HEK293 (cell line): ENCODE results near the gene PIK3CA.

ENCODE experiments used
- CTCF ChIA-PET: fragments of 350-600 bp; formaldehyde crosslinking; extraction: SDS; loops from one replicate; lab custom pipeline; 2021; ENCODE audit warnings: antibody characterized with exemption; lab: Yijun Ruan, JAX
- POLR2A ChIA-PET: fragments of 300-600 bp; formaldehyde crosslinking; extraction: SDS; loops from one replicate; lab custom pipeline; 2020; ENCODE audit warnings: antibody characterized with exemption, inconsistent platforms; lab: Yijun Ruan, JAX
- H3K27ac ChIP-seq: fragments of 200-500 bp; sonication (Bioruptor generic); 2 replicates; pipeline ENCODE4 v1.5.1; 2014; ENCODE audit warnings: low read depth, low read length, control low read depth, inconsistent platforms; ENCODE audit errors: extremely low read depth
- H3K36me3 ChIP-seq, 2 experiments: fragments of 200-500 bp in 1 of 2; sonication (Bioruptor generic) in 1 of 2; 1 replicate in 1 of 2; 2 replicates in 1 of 2; pipeline ENCODE4 v1.5.1; 2014 to 2017; ENCODE audit warnings: inconsistent platforms in 2 of 2, low read length in 2 of 2; ENCODE audit not compliant: control insufficient read depth in 2 of 2, insufficient read depth in 1 of 2
- H3K4me1 ChIP-seq: fragments of 200-500 bp; sonication (Bioruptor generic); 2 replicates; pipeline ENCODE4 v1.5.1; 2014; ENCODE audit warnings: mild to moderate bottlenecking, low read length, inconsistent platforms; ENCODE audit not compliant: control insufficient read depth, insufficient read depth
- H3K4me3 ChIP-seq: 2 replicates; pipeline ENCODE4 v1.5.1; 2011; ENCODE audit warnings: low read depth, mild to moderate bottlenecking, control low read depth, low read length, moderate library complexity
- H3K9me3 ChIP-seq: fragments of 200-500 bp; sonication (Bioruptor generic); 2 replicates; pipeline ENCODE4 v1.5.1; 2014; ENCODE audit warnings: low read depth, low read length, inconsistent platforms; ENCODE audit not compliant: control insufficient read depth, insufficient read depth
- BCL11A ChIP-seq: fragments of 450-650 bp; formaldehyde crosslinking; IDR thresholded peaks from 2 replicates; pipeline ENCODE4 v1.5.1; 2016; ENCODE audit warnings: low read depth, missing biosample characterization, missing genetic modification characterization
- GLI2 ChIP-seq: fragments of 450-650 bp; formaldehyde crosslinking; IDR thresholded peaks from 2 replicates; pipeline ENCODE4; 2017; ENCODE audit warnings: missing biosample characterization, missing genetic modification characterization, low read depth, borderline replicate concordance
- KLF10 ChIP-seq: fragments of 450-650 bp; IDR thresholded peaks from 2 replicates; pipeline ENCODE4 v1.5.1; 2018; ENCODE audit warnings: missing biosample characterization, mild to moderate bottlenecking, missing genetic modification characterization
- MEIS1 ChIP-seq: sonication (generic); formaldehyde crosslinking; IDR thresholded peaks from 2 replicates; pipeline ENCODE4 v1.8.1; 2022; ENCODE audit warnings: missing genetic modification reagents, mild to moderate bottlenecking, borderline replicate concordance
- MYNN ChIP-seq: fragments of 450-650 bp; formaldehyde crosslinking; IDR thresholded peaks from 2 replicates; pipeline ENCODE4 v1.5.1; 2016; ENCODE audit warnings: missing biosample characterization, missing genetic modification characterization, borderline replicate concordance
- RBAK ChIP-seq: fragments of 450-650 bp; formaldehyde crosslinking; IDR thresholded peaks from 2 replicates; pipeline ENCODE4 v1.5.1; 2016; ENCODE audit warnings: missing biosample characterization, missing genetic modification characterization
- ZNF114 ChIP-seq: fragments of 450-650 bp; formaldehyde crosslinking; IDR thresholded peaks from 2 replicates; pipeline ENCODE4 v1.5.0; 2017; ENCODE audit warnings: missing biosample characterization, missing genetic modification characterization
- ZNF146 ChIP-seq: fragments of 450-650 bp; formaldehyde crosslinking; IDR thresholded peaks from 2 replicates; pipeline ENCODE4 v1.5.1; 2016; ENCODE audit warnings: missing biosample characterization, missing genetic modification characterization
- ZNF148 ChIP-seq: fragments of 450-650 bp; formaldehyde crosslinking; IDR thresholded peaks from 2 replicates; pipeline ENCODE4 v1.5.0; 2017; ENCODE audit warnings: missing biosample characterization, missing genetic modification characterization, borderline replicate concordance
- ZNF362 ChIP-seq: fragments of 450-650 bp; formaldehyde crosslinking; IDR thresholded peaks from 2 replicates; pipeline ENCODE4 v1.5.1; 2016; ENCODE audit warnings: missing biosample characterization, missing genetic modification characterization
- ZNF426 ChIP-seq: fragments of 450-650 bp; formaldehyde crosslinking; IDR thresholded peaks from 2 replicates; pipeline ENCODE4 v1.5.1; 2017; ENCODE audit warnings: missing biosample characterization, missing genetic modification characterization, mild to moderate bottlenecking, inconsistent platforms, moderate library complexity
- ZNF48 ChIP-seq: fragments of 450-650 bp; formaldehyde crosslinking; IDR thresholded peaks from 2 replicates; pipeline ENCODE4 v1.5.1; 2016; ENCODE audit warnings: missing biosample characterization, missing genetic modification characterization
- ZNF544 ChIP-seq: fragments of 450-650 bp; formaldehyde crosslinking; IDR thresholded peaks from 2 replicates; pipeline ENCODE4 v1.5.0; 2017; ENCODE audit warnings: missing biosample characterization, missing genetic modification characterization
- ZNF558 ChIP-seq: fragments of 450-650 bp; formaldehyde crosslinking; IDR thresholded peaks from 2 replicates; pipeline ENCODE4 v1.5.1; 2016; ENCODE audit warnings: missing biosample characterization, missing genetic modification characterization
- ZNF76 ChIP-seq: fragments of 450-650 bp; formaldehyde crosslinking; IDR thresholded peaks from 2 replicates; pipeline ENCODE4; 2016; ENCODE audit warnings: low read depth, missing biosample characterization, missing genetic modification characterization, borderline replicate concordance
- ZSCAN23 ChIP-seq: fragments of 450-650 bp; formaldehyde crosslinking; IDR thresholded peaks from 2 replicates; pipeline ENCODE4 v1.5.1; 2016; ENCODE audit warnings: missing biosample characterization, missing genetic modification characterization

The PIK3CA gene

GRCh38 chr3:179156170-179156569 is 8.0 kb downstream of the PIK3CA start (continued):
- TF ChIP-seq MYNN (tag by site-specific recombination) (no peak), GLI2 (tag by site-specific recombination) (no peak)

GRCh38 chr3:179156775-179157174 is 8.6 kb downstream of the PIK3CA start:
- POLR2A ChIA-PET = no interaction called here
- TF ChIP-seq ZNF544 (no peak), ZNF114 (tag by site-specific recombination) (no peak)
- Histone ChIP-seq H3K27ac (no peak overlapping the region), H3K4me1 (0 out of 2 replicates have a peak, but pooled peaks cover 3% of the 10 kb centered on the region), H3K36me3 (no peaks in the 10 kb centered on the region), H3K9me3 (no peaks in the 10 kb centered on the region), H3K4me3 (no peak overlapping the region)
- CTCF ChIA-PET = no interaction called here

GRCh38 chr3:179158336-179159039 is 10.3 kb downstream of the PIK3CA start:
- Histone ChIP-seq H3K9me3 (no peaks in the 10 kb centered on the region), H3K36me3 (no peaks in the 10 kb centered on the region), H3K4me1 (0 out of 2 replicates have a peak, but pooled peaks cover 3% of the 10 kb centered on the region), H3K4me3 (no peak overlapping the region), H3K27ac (no peak overlapping the region)
- ChIA-PET CTCF (interaction anchor here (0.6 to 2.0 kb wide), 3 partner anchors 18 to 375 kb away, joined by 3 to 8 read pairs (median 6); no protein-coding TSS in a partner anchor), POLR2A (no interaction called here)
- no peak for TF ChIP-seq ZNF426 (tag by site-specific recombination)
- TF ChIP-seq ZNF148 = no peak
- TF ChIP-seq BCL11A = no peak
- no peak for TF ChIP-seq ZNF76 (tag by site-specific recombination)
- TF ChIP-seq ZNF362 = no peak
- no peak for TF ChIP-seq ZNF146 (tag by site-specific recombination)
- no peak for TF ChIP-seq MEIS1 (CRISPR knock-in tag)

GRCh38 chr3:179163503-179163902 is 15.3 kb downstream of the PIK3CA start:
- POLR2A ChIA-PET = no interaction called here
- Histone ChIP-seq H3K4me3 (no peak overlapping the region), H3K27ac (no peak overlapping the region), H3K9me3 (no peaks in the 10 kb centered on the region), H3K4me1 (no peaks in the 10 kb centered on the region), H3K36me3 (no peaks in the 10 kb centered on the region)
- TF ChIP-seq ZNF48 (tag by site-specific recombination) = no peak
- no peak for TF ChIP-seq KLF10 (tag by site-specific recombination)
- no peak for TF ChIP-seq ZSCAN23 (tag by site-specific recombination)
- TF ChIP-seq ZNF558 = no peak
- no peak for TF ChIP-seq RBAK (tag by site-specific recombination)
- CTCF ChIA-PET = interaction anchor here (0.6 kb wide), 1 partner anchor 12 kb away, joined by 3 read pairs; no protein-coding TSS in a partner anchor
